ENCODE results near the gene RAB37.

RAB37 gene, protein sequence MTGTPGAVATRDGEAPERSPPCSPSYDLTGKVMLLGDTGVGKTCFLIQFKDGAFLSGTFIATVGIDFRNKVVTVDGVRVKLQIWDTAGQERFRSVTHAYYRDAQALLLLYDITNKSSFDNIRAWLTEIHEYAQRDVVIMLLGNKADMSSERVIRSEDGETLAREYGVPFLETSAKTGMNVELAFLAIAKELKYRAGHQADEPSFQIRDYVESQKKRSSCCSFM

DNA sequence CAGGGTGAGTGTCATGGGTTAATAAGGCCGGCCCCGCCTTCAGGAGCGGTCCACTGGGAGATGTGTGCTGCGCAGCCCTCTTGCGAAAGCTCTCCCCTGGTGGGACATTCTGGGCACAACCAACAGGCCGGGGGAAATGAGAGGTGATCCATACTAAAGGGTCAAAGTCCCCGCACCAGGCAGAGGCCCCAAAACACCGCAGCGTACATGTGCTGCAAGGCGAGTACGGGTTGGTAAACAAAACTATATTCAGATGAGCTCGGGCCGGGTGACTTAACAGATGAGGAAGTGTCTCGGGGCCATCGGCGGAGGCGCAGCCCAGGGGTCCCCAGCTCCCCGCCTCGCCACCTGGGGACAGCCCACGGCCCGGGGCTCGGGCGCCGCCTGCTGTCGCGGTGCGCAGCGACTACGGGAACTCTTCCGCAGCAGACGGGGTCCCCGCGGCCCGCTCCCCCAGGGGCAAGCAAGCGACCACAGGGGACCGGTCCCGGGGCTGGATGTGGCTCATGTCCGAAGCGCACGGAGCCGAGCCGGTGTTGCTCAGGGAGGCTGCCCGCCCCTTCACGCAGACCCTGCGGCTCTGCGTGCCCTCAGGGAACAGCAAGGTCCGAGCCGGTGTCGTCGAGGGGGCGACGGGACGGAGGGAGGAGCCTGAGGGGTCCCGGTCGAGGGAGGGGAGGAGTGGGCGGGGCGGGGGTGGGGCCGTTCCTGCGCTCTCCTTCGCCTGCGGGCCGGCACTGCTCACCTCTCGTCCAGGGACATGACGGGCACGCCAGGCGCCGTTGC lies at the start of gene RAB37:
Gene RAB37, plus strand, starts transcription at position 744 of the 786 bp plus-strand sequence. Its CDS starts 17 bp downstream, at position 761.
- DNase-seq, result no peak

DNA sequence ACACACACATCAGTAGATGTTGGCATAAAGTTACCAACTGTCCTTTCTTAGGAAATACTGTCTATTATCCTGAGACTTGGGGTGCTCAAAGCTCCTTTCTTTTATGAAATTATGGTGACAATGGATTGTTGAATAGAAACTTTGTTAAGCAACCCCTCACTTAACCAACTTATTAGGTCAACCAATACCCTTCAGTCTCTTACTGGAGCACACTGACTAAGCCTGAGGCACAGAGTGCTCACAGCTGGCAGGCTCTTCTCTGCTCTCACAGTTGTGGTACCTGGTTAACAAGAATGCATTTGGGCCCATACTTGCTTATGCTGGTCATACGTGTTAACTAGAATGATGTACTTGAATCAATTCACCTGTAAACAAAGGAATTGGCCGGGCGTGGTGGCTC lies 49.2 kb upstream of the RAB37 start:
- no peak for DNase-seq

DNA sequence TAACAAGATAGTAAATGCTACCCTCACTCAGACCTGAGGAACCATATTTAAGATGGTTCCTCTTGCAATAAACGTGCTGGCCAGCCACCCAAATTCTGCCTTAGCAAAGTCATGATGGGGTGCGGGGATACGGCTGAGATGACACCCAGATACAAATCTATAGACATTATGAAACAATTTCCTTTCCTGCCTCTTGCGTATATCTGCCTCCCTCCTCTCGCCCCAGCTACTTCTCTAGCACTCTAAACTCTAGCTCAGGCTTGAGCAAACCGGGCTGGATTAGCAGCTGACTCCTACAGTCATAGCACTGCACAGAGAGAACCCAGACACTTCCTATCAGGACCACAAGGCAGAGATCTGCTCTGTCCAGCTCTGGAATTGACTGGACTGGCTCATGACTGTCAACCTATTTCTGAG lies 46.6 kb upstream of the RAB37 start:
- no peak for DNase-seq

DNA sequence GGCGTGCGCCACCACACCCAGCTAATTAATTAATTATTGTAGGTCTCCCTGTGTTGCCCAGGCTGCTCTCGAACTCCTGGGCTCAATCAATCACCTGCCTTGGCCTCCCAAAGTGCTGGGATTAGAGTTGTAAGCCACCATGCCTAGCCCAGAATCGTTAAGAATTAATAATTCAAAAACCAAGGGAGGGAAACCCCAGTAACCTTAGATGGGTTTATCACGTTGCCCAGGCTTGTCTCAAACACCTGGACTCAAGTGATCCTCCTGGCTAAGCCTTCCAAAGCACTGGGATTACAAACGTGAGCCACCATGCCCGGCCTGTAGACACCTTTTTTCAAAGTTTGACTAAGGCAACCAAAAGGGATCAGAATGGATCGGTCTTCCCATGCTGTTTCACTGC lies 45.9 kb upstream of the RAB37 start:
- DNase-seq, result no peak

DNA sequence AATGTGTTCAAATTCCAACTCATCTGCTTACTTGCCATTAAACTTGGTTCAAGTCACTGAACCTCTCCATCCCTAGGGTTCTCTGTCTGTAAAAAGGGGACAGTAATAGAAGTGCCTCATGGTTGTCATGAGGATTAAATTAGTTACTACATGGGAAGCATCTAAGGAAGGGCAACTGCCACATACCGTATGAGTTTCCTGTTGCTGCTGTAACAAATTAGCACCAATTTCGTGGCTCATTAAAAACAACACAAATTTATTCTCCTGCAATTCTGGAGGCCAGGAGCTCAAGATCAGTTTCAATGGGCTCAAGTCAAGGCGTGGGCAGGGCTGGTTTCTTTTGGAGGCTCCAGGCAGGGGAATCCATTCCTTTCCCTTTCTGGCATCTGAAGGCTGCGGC lies 43.0 kb upstream of the RAB37 start:
- no peak for DNase-seq

DNA sequence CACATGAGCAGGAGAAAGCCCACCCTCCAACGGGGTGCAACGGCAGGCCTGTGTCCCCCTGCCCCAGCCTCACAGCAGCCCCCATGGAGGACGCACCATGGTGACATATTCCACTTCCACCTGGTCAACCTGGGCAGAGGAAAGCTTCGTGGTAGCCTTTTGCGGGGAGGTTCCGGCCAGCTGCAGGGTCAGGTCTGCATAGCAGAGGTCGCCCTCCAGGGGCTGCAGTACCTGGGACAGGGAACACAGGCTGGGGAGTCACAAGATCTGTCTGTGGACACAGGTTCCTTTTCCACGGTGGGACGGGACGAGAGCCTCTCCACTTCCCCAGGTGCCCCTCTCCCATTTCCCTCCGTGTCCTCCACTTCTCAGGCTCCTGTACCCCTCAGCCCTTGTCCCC lies 41.4 kb upstream of the RAB37 start:
- DNase-seq, result no peak

DNA sequence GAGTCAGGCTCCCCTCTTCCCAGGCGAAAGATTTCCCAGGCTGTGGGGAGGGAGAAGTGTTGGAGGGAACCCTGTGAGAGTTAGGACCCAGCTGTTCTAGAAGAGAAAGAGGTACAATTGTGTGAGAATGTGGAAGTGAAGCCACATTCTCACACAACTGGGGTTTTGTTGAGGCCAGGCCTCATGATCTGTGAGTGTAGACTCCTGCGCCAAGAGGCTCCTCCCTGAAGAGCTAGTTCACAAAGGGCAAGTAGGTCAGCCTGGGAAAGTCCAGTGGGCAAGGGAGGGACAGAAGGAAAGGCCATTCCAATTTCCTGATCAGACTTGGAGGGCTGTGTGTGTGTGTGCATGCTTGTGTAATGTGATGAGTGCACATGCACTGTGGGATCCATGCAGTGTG lies 39.5 kb upstream of the RAB37 start:
- DNase-seq, result no peak

DNA sequence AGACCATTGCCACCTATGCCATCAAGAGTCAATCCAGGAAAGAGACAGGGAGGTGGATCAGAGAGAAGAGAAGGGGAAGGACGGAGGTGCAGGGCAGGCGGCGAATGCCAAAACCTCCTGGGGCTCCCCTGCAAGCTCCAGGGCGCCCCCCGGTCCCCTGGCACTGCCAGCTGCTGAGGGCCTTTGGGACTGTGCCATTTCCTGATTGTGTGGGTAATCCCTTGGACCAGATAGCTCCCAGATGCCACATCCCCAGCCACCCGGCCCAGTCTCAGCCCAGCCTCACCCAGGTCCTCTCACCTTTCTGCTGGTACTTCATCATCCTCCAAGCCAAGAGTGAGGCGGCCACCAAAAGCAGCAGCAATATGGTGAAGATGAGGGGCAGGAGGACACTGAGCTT lies 39.0 kb upstream of the RAB37 start:
- no peak for DNase-seq

DNA sequence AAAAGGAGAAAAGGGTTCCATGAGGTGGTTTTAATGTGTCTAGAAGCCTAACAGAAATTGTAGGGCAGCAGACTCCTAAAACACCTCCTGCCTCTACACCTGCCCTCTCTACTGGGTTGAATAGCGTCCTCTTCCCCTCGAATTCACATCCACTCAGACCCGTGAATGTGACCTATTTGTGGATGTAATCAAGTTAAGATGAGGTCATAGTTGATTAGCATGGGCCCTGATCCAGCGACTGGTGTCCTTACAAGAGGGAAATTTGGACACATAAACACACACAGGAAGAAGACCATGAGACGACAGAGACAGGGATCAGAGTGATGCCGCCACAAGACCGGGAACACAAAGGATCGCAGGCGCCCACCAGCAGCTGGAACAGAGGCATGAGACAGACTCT lies 37.8 kb upstream of the RAB37 start:
- no peak for DNase-seq

DNA sequence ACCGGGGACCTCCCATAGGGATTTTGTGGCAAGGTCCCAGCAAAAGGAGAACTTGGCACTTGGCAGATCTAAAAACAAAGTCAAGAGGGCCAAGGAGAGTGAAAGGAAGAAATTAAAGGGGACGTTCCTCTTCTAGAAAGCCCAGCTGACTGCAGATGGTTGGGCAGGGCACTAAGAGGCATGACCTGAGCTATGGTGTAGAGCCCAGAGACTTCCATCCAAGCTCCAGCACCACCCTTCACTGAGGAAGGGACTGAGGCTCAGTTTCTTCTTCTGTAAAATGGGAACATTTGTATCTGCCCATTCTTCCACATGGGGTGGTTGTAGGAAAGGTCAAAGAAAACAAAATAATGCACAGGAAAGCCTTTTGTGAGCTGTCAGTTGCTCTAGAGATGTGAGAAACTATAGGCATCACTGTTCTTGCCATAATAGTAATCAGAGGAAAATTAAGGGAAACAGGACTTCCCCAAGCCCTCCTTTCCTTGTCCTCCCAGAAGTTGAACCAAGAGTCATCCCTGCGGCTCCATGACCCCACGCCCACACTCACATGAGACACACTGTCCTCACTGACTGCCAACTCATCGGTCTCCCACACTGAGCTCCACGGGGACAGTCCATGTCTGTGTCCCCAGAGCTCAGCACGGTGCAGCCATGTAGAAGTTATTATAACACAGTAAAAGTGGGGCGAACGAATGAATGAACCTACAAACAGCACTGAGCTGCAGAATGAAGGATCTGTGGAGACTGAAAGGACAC lies 34.8 kb upstream of the RAB37 start:
- DNase-seq, result no peak

DNA sequence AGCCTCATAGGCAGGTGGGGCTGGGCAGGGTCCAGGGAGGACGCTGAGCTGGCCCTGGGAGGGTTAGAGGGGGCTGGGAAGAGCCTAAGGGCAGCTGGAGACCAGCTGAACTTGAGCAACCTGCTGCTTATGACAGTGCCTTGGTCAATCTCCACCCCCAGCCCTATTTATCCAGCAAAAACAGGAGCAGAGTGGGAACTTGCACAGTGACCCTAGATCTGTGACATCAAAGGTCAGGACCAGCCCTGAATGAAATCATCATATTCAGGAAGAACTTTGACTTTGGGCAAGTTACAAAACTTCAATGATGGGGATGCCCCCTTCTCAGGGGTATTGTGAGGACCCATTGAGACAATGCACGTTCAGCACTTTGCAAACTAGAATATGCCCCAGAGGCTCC lies 33.7 kb upstream of the RAB37 start:
- DNase-seq, result no peak

DNA sequence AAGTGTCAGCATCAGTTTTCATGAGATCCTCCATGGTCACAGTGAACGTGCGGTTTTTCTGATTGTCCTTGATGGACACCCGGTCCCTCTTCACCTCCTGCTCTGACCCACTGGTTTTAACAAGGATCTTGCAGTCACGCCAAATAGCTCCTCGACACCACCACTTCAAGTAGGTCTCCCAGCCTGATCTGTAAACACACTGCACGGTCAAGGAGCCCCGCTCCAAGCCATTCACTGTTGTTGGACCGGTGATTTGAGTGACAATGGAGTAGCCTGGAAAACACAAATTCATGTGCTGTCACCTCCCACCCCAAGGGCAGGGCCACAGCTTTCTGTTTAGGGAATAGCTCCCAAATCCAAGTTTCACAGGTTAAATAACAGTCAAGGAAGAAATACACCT lies 32.5 kb upstream of the RAB37 start:
- DNase-seq, result no peak

DNA sequence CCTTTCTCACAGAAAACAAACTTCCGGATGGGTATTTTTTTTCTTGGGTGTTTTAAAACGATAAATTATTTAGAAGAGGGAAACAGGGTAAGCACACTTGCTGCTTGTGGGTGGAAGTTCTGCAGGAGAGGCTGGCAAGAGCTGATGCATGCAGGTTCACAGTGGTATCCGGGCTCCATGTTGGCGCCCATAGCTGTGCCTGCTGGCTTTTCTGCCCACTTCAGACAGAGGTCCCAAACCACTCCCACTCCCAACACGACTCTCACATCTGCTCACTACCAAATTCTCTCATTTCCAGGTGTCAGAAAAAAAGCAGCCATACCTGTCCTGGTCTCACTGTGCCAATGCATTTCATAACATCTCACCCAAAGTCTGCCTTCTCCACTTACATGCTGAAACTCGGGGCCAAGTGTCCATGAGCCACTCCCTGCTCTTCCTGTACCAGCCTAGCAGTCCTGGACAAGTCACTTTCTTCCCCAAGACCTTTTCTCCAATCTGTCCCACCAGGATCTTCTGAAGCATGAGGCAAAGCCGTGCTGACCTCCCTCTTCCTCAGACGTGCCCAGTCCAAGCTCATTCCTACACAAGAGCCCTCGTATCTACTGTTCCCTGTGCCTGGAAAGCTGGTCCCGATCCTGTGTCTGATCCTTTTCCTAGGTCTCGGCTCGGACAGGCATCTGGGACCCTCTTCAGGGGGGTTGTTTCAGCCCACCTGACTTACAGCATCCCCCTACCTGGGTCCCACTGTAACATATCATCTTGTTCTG lies 25.8 kb upstream of the RAB37 start:
- DNase-seq, result no peak

DNA sequence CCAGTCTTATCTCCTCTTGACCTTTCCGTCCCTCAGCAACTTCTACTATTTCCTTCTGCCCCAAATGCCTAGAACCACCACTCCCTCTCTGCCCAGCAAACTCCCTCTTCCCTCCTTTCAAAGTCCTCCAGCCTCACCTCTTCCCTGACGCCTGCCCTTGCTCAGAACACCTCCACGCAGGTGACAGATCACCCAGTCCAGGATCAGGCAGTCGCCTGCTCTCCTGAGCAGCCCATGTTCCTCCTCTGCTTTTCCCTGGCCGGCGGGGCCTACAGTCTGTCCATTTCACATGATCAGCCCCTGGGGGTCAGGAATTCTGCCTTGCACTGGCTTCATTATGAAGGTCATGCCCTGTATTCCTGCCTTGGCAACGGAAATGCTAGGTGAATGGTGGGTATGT lies 24.8 kb upstream of the RAB37 start:
- no peak for DNase-seq

DNA sequence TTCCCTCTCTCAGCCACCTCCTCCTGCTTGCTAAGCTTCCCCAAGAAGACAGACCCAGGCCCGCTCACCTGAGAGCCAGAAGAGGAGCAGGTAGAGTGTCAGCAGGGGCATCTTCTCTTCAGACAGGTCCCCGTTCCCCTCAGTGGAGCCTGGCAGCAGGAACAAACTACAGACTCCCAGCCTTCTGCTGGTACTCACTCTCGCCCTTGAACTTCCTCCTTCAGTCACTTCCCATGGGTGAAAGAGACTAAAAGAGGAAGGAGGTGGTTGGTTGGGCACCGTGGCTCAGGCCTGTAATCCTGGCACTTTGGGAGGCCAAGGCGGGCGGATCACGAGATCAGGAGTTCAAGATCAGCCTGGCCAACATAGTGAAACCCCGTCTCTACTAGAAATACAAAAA lies 24.3 kb upstream of the RAB37 start, which contains the start of gene CD300LF:
Gene CD300LF, minus strand, starts transcription at position 168 of the 400 bp plus-strand sequence. Its CDS starts 57 bp downstream, at position 111.
- DNase-seq, result no peak

DNA sequence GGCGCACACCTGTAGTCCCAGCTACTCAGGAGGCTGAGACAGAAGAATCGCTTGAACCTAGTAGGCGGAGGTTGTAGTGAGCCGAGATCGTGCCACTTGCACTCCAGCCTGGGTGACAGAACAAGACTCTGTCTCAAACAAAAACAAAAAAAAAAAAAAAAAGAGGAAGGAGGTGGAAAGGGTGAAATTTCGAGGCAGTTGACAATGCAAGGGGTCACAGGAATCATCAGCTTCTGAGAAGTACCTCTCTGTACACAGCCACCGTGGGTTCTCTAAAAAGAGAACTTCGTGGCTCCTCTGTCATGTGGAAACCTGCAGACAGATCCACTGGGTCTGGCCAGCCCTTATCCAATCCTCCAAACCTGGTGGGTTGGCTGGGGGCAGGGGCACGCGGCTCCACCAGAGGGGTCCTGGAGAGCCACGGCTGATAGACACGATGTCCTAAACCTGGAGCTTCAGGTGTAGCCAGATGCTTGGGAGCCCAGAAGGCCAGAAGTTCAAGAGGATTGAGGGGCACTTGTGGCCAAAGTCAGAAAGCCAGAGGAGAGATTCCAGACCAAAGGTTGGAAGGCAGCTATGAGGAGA lies 23.8 kb upstream of the RAB37 start:
- DNase-seq, result no peak

DNA sequence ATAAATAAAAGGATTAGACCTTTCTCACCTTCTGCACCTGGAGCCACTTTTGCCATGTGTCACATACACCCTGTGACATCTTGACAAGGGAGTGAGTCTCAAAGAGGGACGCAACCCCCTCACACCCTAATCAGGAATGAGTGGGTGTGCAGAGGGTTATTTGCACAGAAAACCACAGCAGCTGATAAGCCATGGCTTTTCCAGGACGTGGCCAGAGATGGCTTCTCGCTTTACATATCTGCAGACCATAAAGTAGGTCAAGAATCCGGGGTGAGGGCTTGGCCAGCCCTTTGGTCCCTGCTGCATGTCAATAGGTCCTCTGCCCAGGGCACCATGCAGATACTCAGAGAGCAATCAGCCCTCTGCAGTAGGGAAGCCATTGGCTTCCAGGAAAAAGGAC lies 21.9 kb upstream of the RAB37 start:
- DNase-seq, result no peak

DNA sequence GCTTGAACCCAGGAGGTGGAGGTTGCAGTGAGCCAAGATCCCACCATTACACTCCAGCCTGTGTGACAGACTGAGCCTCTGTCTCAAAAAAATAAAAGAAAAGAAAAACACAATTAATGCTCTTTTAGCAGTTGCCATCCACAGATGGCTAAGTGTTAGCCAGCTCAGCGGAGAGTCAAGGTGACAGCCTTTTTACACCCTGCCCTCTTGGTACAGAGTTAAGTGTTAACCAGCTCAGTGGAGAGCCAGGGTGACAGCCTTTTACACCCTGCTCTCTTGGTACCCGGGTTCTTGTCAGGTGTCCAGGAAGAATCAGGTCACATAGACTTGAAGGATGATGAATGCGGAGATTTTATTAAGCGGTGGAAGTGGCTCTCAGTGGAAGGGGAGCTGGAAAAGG lies 16.6 kb upstream of the RAB37 start:
- no peak for DNase-seq

DNA sequence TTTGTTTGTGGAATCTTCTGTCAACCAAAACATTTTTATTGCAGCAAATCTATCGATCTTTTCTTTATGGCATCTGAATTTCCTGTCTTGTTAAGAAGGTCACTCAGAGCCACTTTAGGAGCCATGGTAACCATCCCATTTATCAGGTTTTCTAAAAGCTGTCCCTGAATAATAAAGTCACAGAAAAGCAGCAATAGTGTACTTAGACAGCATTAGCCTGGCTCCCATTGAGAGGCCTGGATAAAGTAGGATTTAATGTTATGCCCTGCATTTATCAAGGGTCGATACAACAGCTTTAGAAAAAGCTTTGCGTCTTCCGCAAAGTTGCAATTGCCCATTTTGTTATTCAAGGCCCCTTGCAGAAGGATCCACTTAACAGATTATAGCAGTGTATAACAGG lies 14.3 kb upstream of the RAB37 start:
- DNase-seq, result no peak

DNA sequence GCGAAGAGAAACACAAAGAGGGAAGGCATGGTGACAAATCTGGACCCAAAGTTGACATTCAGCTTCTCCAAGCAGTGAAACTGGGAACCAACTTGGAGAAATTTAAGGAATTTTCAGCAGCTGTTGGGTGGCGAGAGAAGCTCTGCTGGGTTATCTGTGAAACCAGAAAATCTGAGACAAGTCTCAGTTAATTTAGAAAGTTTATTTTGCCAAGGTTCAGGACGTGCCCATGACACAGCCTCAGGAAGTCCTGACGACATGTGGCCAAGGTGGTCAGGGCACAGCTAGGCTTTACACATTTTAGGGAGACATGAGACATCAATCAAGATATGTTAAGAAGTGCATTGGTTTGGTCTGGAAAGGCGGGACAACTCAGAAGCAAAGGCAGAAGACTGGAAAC lies 13.2 kb upstream of the RAB37 start:
- no peak for DNase-seq

DNA sequence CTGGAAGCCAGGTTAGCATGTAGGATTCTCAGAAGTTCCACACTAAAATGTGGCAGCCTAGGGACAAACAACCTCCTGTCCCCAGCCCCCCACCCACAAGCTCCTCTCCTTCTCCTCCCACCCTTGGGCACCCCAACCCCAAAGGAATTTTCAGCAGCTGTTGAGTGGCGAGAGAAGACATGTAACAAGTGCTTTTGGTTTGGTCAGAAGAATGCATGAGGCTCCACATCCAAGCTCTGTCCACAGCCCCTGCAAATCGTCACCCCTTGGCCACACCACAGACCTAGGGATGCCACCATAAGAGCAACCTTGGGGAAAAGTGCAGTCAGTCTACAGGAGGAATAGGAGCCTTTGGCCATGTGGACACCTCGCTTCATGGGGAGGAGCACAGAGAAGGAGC lies 11.9 kb upstream of the RAB37 start:
- DNase-seq, result no peak

DNA sequence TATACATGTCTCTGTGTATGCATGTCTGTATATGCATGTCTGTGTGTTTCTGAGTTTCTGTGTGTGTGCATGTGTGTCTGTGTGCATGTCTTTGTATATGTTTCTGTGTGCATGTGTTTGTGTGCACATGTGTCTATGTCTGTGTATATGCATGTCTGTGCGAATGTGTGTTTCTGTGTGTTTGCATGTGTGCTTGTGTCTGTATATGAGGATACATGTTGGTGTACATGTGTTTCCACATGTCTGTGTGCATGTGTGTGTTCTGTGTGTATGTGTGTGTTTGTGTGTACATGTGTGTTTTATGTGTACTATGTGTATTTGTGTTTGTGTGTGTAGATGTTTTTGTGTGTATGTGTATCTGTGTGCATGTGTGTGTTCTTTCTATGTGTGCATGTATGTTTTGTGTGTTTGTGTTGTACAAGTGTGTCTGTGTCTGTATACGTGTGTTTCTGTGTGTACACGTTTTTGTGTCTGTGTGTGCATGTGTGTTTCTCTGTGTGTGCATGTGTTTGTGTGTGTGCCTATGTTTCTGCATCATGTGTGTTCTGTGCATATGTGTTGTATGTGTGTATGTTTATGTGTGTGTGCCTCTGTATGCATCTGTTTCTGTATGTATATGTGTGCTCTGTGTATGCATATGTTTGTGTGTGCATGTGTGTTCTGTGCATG lies 8.9 kb upstream of the RAB37 start:
- DNase-seq, result no peak

Data from NCI-H774 (cell line).